HG03565 (cell line): ENCODE data around the gene IWS1.

Experiments
- ATAC-seq: cut with Tn5 transposase; IDR thresholded peaks from one replicate; pipeline ENCODE4 v1.9.1; 2021; ENCODE audit warnings: mild to moderate bottlenecking, moderate library complexity; ENCODE audit not compliant: unreplicated experiment

The IWS1 gene

DNA sequence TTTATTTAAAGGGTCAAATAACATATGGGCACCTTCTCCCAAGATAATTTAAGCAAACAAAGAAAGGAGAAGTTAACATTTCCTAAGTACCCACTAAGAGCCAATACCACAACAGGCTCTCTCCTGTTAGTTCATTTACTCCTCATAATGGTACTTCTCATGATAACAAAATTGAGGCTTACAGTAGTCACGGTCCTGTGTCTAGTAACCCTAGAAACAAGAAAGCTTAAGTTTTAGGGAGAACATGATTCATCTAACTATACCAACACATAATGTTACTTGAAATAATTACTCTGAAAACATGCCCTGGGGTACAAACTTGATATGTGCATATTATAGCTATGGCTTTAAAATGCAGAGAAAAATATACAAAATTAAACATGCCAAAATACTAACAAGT lies 19.8 kb downstream of the IWS1 start:
- ATAC-seq: no peak

DNA sequence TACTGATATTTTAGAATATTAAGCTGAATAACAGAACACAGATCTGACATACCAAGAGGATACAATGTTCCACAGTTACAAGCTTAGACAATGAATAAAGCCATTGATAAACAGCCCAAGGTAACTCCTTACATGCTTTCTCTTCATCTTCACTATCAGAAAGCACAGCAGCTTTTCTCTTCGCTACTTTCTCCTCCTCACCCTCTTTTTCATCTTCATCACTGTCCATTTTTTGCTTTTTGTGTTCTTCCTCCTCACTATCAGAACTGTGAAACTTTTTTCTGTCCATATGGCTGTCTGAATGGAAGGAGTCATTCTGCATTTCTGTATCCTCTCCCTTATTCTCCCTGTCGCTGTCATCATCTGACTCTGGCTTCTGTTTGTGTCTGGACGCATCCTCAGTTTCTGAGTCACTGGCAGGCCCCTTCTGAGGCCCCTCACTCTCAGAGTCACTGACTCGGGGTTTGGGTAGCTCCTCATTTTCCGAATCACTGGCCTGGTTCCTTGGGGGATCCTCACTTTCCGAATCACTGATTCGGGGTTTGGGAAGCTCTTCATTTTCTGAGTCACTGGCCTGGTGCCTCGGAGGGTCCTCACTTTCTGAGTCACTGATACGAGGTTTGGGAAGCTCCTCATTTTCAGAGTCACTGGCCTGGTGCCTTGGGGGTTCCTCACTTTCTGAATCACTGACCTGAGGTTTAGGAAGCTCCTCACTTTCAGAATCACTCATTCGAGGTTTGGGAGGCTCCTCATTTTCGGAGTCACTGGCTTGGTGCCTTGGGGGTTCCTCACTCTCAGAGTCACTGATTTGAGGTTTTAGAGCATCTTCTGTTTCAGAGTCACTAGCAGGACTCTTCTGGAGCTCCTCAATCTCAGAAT lies 21.5 kb downstream of the IWS1 start:
- ATAC-seq: no peak

DNA sequence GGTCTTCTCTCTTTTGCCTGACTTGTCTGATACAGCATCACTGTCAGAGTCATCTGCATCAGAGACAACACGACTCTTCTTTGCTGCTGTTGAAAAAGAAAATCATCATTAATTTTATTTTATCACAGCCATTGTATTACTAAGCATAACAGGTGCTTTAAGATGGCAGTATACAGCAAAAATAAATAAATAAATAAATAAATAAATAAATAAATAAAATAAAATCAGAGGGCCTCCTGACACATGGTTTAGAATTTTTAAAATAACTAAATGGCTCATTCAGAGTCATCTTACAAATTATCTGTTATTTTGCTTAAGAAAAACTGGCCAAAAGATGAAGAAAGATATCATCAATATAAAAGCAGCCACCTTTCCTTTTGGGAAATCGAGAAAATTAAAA lies 22.8 kb downstream of the IWS1 start:
- no peak for ATAC-seq

DNA sequence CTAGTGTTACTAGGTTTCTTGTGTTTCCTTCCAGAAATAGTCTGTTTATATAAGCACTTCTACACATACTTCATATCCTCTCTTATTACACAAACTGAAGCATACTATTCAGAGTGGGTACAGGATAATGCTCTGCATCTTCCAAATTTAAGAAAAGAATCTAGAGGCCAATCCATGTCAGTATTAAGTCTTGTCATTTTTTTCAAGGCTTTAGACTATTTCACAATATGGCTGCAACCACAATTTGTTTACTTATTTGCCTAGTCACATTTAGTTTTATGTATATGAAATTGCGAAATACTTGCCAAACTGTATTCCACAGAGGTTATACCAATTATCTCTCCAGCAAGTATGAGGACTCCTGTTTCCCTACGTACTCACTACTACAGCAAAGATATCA lies 27.9 kb downstream of the IWS1 start:
- ATAC-seq: no peak

DNA sequence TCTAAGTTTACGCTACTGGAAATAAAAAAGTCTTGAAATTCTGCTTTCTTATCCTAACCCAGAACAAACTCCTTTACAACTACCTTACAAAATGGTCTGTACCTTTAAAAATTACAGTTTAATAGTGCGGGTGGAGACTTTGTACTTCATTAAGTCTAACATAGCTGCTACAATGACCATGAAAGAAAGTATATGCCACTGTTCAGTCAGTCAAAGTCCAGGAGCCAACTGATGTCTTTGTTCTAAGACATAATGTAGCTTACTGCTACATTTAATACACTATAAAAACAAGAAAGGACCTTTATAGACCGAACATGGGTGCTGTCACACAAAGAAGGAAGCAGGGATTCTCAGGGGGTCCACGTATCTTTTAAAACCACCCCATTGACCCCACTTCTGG lies 36.0 kb downstream of the IWS1 start:
- no peak for ATAC-seq

DNA sequence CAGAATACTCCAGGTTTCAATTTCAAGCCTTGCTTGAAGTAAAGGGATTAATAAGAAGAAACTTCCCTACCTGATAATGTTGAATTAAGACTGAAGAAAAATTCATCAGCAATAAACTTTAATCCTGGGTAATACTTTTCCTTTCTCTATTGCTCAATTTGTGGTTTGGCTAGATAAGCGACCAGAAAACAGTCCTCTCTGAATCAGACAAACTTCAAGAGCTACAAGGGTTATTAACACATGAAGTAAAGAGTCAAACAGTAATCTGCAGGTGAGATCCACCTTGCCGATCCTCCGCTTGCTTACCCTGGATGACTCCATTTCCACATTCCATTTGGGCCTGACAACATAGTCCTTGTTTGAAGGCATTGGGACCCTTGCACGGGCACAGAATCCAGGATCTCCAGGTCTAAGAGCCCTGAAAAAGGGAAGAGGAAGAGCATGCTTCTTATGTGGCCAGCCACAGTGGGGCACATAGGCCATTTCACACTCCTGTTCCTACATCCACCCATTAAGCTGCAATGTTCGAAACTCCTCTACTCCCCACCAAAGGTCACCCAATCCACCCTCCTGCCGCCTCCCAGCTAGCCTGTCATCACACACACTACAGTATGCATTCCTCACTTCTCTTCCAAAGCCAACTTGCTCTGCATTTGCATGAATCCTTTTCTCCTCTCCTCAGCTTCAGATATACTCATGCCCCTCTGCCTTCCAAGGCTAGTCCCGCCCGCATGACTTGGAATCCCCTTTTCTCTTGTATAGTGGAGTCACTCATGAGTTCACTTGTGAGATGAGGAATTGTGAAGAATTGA lies 39.8 kb downstream of the IWS1 start:
- no peak for ATAC-seq

DNA sequence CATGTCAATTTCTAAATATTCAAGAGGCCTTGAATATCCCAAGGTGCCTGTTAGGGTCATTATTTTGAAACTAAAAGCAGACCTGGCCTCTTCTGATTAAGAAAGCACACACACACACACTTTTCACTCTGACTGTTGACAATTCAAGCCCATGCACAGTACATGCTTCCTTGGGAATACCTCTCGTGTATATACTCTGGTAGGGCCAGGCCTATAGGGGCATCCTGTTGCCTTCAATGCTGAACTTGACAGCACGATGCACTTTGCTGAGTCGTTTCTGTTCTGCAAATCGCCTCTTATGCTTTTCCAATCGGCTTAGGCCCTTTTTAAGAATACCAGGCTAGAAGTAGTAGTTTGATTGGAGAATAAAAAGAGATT lies 40.6 kb downstream of the IWS1 start:
- ATAC-seq: no peak

DNA sequence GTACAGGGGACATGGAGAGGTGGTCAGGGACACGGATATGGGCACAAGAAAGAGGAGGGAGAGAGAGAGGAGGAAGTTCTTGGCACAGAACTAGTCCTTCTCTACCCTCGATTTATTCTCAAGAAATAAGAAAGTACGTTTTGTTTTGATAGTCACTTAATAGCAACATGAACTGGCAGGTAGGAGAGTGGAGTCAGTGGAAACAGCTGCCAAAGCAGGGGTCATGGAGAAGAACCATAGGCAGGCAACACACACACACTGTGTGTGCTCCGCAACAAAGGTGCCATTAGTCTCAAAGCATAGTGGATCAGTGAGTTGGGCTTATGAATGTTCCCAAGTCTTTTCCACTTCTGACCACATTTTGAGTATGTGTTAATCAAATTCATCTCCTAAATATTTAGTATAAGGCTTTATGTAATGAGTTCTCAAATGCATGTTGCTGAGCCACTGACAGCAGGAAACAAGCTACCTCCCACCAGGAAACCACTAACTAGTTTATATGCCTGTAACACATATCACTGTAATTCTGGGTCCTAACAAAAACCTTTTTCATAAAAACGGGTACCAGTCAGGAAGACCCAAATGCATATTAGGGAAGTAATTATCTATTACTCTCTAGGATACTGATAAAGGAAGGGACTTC lies 41.1 kb downstream of the IWS1 start:
- ATAC-seq: no peak

DNA sequence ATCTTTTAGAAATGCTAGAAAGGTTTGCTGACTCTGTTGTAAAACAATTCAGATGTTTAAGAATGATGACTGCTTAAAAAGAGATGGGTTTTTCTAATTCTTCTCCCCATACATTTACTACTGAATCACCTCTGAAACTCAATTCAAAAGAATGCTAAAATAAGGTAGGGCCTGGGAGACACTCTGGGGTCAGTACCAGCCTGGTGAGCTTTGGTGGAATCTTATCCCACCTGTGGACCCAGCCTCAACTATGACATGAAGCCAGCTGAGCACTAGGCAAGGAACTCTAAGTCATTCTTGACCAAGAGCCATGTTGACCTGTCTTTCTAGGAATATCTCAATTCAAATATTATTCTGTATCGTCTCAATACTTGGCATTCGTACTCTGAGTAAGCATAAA lies 44.3 kb downstream of the IWS1 start:
- ATAC-seq: no peak

DNA sequence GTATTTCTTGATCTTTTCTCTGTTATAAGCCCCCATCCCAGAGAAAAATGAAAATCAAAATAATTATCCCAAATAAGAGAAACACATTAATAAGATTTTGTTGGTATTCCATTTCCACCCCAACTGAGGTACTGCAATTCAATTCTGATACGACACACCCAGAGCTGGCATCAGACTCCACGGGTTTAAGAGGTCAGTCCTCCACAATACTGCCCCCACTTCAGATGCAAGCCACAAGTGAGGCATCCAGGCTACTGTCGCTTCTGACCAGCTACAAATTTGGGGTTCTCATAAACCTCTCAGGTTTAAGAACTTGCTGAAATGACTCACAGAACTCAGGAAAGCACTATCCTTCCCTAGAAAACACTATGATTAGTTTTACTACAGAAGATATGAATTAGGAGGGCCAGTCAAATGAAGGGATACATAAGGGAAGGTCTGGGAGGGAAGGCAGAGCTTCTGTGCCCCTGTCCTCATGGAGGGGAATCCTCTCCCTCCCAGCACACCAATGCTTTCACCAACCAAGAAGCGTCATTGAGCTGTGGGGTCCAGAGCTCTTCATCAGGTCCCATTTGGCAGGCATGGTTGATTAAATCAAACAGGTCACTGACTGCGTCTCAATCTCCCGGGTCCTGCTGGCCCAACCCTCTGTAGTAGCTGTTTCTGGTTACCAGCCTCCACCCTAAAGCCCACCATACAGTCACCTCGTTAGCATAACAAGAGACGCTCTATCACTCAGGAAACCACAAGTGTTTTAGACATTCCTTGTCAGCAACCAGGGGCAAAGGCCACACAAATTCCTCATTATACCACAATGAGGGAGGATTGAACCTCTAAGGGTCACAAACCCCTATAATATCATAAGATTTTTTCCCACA lies 46.2 kb downstream of the IWS1 start:
- ATAC-seq: no peak

DNA sequence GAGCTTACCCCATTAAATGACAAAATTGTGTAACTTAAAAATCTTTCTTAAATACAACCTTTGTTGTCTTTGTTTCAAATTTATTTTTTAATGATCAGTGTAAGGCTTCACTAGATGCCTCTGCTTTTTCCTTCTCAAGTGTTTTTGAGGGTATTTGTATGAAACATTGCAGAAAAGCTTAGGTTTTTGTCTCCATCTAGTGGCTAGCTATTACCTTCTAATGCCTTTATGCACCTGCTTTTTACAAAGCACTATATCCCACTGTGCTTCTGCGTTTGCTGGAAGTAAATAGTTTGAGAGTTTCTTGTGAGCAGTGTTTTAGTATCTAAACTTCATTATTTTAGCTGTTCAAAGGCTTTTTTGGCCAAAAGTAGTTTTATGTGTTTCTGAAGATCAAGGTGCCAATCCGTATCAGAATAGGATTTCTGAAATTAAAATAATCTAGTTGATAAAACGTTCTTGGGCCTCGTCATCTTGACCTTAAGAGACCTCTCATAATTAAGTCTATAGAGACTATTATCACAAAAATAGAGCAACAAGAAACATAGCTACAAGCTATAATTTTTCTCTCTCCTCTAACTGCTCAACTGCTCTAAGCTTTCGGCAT lies 47.0 kb downstream of the IWS1 start:
- no peak for ATAC-seq

DNA sequence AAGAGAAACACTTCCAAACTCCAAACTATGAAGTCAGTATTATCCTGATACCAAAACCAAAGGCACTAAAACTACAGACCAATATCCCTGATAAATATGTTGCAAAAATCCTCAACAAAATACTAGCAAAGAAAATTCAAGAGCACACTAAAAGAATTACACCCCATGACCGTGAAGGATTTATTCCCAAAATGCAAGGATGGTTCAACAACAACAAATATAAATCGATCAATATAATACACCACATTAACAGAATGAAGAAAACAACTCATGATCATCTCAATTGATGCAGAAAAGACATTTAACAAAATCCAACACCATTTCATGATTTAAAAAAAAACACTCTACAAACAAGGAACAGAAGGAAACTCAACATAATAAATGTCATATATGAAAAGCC lies 50.5 kb downstream of the IWS1 start:
- no peak for ATAC-seq

DNA sequence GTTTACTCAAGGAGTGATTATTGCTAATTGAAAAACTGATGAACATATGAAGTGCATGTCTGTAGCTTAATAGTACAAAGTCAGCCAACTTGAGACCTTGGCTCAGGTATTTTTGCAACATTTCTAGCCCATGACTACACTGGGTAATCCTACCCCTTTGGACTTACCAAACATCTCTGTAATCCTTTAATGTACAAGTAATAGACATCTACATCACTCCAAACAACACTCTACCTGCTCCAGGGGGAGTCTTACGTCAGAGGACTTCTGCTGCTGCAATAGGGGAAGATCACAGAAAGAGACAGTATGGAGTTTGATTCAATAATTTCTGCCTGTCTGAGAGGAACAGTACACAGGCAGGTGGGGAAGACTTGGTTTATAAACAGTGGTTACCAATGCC lies 54.0 kb downstream of the IWS1 start:
- no peak for ATAC-seq

DNA sequence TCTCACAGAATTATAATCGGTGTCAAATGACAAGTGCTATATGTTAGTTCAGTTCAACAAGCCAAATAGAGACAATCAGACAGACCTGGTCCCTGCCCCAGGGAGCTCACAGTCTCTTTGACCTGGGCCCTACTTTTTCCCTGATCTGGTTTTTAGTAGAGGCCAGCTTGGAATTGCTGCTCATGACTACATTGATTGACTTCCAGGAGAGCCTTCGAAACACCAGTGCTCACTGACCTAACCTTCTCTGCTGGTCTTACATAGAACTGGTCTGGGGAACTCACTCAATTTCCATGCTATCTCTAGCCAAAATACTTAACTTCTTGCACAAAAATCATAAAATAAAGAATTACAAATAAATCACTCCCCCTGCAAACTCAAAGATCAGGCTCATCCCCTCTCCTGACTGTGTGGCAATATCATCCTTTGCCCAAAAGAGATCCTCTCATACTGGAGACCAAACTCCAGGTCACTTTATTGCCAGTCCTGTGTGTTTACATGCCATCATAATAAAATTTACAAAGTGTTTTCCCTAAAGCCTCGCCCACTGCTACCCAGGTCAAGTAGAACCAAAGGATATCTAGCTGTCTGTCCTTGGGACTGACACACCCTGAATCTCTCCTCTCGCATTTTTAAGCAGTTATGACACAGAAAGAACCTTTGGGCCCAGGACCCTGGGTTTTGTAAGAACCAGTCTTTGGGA lies 54.9 kb downstream of the IWS1 start:
- ATAC-seq: no peak

DNA sequence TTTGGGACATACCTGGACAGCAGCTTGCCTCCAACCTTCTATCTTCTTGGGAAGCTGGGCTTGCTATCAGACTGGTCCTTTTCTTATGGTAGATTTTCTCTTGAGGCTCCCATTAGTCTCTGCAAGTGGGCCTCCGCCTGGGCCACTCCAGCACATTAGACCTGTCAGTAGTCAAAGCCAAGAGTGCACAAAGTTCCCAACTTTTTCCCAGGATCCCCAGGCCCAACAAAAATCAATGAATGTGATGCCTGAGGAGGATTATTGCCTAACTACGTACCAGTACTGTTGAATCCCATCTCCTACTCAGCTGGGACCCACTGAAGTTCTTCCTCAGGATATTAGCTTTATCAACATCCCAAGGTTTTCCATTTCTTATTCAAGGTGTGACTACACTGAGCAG lies 56.3 kb downstream of the IWS1 start:
- no peak for ATAC-seq

DNA sequence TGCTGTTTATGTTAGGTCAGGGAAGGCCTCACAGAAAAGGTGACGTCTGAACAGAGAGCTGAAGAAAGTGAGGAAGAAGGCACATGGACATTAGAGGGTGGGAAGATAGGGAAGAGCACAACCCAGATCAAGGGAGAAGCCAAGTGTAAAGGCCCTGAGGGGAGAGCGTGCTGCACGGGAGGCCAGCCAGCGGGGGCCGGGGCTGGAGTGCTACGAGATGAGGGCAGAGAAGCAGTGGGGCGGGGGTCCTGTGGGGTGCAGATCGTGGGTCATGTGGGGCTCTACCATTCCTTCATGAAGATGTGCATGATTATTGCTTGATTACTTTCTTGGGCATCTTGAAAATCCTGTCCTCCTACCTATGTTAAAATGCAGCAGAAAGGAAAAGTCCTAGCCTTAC lies 57.2 kb downstream of the IWS1 start:
- no peak for ATAC-seq

DNA sequence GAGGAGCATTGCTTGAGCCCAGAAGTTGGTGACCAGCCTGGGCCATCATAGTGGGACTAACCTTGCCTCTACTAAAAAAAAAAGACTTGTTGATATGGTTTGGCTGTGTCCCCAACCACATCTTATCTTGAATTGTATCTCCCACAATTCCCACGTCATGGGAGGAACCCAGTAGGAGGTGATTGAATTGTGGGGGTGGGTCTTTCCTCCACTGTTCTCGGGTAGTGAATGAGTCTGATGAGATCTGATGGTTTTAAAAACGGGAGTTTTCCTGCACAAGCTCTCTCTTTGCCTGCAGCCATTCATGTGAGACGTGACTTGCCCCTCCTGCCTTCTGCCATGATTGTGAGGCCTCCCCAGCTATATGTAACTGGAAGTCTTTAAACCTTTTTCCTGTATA lies 61.0 kb downstream of the IWS1 start:
- ATAC-seq: no peak

DNA sequence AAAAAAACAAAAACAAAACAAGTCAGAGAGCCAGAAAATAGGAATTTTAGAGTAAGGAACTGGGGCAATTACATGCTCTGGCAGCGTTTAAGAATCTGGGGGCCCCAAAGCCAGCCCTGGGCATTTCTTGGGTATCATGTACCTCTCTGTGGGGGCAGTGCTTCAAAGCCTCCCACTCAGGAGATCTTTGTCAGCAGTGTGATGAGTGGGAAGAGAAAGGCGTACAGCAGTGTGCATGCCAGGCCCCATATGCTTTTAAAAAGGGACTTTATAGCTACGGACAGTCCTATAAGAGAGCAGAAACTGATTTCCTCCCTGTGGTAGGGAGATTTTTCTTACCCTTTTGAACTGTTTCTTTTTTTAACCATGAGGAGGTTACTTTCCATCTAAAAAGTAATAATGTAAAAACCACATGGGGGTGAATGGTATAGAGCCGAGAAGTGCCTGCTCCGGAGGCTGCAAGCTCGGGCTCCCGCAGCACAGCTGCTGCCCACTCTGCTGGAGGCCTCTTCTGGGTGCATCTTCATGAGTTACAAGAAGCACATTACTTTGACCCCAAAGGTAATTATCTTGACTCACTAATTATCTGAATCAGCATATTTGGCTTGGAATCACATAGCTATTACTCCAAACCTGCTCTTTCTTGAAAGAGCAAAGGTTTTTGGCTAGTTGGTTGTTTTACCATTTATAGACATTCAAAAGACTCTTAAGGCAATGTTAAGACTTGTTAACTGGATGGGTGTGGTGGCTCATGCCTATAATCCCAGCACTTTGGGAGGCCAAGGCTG lies 61.6 kb downstream of the IWS1 start:
- ATAC-seq: no peak
